Progenitor cell of endocrine pancreas (in vitro differentiated cells): ENCODE measurements around the gene PNMA8C. TPM values are rescaled to one million over a fixed set of nuclear protein-coding genes. Genes with fewer than 3 reads are reported as not detected.
"Not testable (repeated sequence)": the region's sequence is repeated elsewhere in the genome, so short reads cannot be mapped to it uniquely, and the experiment has no call there.

Experiments used
- DNase-seq: peaks from one replicate; pipeline ENCODE4 v3.0.0; 2021; ENCODE audit warnings: low spot score; ENCODE audit not compliant: unreplicated experiment
- H3K27ac Mint-ChIP-seq: 2 replicates; pipeline ENCODE4 v1.8.0; 2021; ENCODE audit warnings: mild to moderate bottlenecking, moderate library complexity, mixed read lengths
- H3K27me3 Mint-ChIP-seq: 2 replicates; pipeline ENCODE4 v1.8.0; 2021; ENCODE audit warnings: mixed read lengths
- H3K36me3 Mint-ChIP-seq: 2 replicates; pipeline ENCODE4 v1.8.0; 2022; ENCODE audit warnings: mixed read lengths; ENCODE audit not compliant: insufficient read depth
- H3K4me1 Mint-ChIP-seq: 2 replicates; pipeline ENCODE4 v1.8.0; 2021; ENCODE audit warnings: low read depth, mixed read lengths
- H3K4me3 Mint-ChIP-seq: 2 replicates; pipeline ENCODE4 v1.8.0; 2021; ENCODE audit warnings: low read depth, mild to moderate bottlenecking, moderate library complexity, mixed read lengths
- H3K9me3 Mint-ChIP-seq: 2 replicates; pipeline ENCODE4 v1.8.0; 2021; ENCODE audit warnings: low read depth, mixed read lengths
- total RNA-seq: library from RNA; stranded (reverse); gene quantifications from 2 replicates; pipeline ENCODE4 v1.2.1, GENCODE V29; 2021
- TF ChIP-seq, protein P1 (sequence below): fragments of 200-600 bp; sonication (generic); IDR thresholded peaks from one replicate; pipeline ENCODE4 v1.5.0; 2021; ENCODE audit warnings: antibody characterized with exemption, mild to moderate bottlenecking; ENCODE audit not compliant: unreplicated experiment

Gene PNMA8C
- total RNA-seq, 1 donor from 2014 or later: 0.19 TPM

DNA sequence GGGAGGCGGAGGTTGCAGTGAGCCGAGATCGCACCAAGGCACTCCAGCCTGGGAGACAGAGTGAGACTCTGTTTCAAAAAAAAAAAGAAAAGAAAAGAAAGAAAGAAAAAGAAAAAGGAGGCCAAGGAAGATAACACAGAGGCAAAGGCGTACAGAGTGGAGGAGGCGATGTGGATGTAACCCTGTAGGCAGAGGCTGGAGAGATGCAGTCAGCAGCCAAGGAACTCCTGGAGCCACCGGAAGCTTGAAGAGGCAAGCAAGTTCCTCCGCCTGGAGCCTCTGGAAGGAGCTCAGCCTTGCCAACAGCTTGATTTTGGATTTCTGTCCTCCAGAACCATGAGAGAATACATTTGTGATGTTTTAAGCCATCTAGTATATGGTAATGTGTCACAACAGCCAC, 8.7 kb downstream of the PNMA8C start:
- TF ChIP-seq, protein P1, sequence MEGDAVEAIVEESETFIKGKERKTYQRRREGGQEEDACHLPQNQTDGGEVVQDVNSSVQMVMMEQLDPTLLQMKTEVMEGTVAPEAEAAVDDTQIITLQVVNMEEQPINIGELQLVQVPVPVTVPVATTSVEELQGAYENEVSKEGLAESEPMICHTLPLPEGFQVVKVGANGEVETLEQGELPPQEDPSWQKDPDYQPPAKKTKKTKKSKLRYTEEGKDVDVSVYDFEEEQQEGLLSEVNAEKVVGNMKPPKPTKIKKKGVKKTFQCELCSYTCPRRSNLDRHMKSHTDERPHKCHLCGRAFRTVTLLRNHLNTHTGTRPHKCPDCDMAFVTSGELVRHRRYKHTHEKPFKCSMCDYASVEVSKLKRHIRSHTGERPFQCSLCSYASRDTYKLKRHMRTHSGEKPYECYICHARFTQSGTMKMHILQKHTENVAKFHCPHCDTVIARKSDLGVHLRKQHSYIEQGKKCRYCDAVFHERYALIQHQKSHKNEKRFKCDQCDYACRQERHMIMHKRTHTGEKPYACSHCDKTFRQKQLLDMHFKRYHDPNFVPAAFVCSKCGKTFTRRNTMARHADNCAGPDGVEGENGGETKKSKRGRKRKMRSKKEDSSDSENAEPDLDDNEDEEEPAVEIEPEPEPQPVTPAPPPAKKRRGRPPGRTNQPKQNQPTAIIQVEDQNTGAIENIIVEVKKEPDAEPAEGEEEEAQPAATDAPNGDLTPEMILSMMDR: no peak
- Mint-ChIP-seq H3K27me3 (no peaks in the 10 kb centered on the region), H3K4me3 (no peak overlapping the region), H3K27ac (no peak overlapping the region), H3K4me1 (peaks cover 10% of the 10 kb centered on the region), H3K9me3 (no peaks in the 10 kb centered on the region), H3K36me3 (no peaks in the 10 kb centered on the region)
- DNase-seq: no peak

DNA sequence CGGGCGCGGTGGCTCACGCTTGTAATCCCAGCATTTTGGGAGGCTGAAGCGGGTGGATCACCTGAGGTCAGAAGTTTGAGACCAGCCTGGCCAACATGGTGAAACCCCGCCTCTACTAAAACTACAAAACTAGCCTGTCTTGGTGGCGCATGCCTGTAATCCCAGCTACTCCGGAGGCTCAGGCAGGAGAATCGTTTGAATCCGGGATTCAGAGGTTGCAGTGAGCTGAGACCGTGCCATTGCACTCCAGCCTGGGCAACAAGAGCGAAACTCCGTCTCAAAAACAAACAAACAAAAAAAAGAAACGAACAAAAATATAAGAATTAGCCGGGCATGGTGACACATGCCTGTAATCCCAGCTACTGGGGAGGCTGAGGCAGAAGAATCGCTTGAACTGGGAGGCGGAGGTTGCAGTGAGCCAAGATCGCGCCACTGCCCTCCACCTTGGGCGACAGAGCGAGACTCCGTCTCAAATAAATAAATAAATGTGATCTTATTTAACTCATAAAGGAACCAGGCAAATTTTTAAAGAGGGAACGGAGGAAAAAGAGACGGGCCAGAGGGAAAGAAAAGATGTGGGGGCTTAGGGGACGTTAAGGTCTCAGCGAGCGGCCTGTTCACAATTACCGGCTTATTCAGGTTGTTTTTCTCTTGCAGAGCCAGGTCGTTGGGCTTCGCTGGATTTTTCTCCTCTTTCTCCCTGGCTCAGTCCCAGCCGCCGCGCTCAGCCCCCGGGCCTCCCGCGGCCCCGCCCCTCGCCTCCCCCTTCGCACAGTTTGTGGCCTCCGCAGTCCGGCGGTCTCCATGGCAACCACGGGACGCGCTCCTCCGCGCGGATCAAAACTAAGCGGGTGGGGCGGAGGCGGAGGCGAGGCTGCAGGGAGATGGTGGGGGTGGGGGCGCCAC, 12.7 kb downstream of the PNMA8C start:
- H3K36me3 Mint-ChIP-seq, H3K27me3 Mint-ChIP-seq, H3K9me3 Mint-ChIP-seq: not testable (repeated sequence)
- DNase-seq: peak; percentile 83
- H3K4me3 Mint-ChIP-seq: peak overlapping the region; percentile 71
- peaks cover 27% of the 10 kb centered on the region for H3K4me1 Mint-ChIP-seq
- H3K27ac Mint-ChIP-seq: peak overlapping the region; percentile 96

DNA sequence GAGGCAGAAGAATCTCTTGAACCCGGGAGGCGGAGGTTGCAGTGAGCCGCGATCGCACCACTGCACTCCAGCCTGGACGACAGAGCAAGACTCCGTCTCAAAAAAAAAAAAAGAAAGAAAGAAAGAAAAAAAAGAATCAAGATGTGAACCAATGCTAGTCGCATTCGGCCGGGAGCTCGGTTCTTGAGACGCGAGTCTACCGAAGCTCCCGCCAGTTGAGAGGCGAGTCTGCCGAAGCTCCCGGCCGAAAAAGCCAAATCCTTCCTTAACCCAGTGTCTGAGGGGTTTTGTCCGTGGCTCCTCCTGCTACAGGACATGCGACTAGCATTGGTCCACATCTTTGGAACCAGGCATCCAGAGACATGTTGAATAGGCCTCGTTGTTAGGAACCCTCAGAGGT, 13.8 kb downstream of the PNMA8C start:
- H3K27me3 Mint-ChIP-seq, DNase-seq, H3K9me3 Mint-ChIP-seq, H3K4me3 Mint-ChIP-seq, H3K36me3 Mint-ChIP-seq, H3K27ac Mint-ChIP-seq: not testable (repeated sequence)
- H3K4me1 Mint-ChIP-seq: peaks cover 32% of the 10 kb centered on the region

DNA sequence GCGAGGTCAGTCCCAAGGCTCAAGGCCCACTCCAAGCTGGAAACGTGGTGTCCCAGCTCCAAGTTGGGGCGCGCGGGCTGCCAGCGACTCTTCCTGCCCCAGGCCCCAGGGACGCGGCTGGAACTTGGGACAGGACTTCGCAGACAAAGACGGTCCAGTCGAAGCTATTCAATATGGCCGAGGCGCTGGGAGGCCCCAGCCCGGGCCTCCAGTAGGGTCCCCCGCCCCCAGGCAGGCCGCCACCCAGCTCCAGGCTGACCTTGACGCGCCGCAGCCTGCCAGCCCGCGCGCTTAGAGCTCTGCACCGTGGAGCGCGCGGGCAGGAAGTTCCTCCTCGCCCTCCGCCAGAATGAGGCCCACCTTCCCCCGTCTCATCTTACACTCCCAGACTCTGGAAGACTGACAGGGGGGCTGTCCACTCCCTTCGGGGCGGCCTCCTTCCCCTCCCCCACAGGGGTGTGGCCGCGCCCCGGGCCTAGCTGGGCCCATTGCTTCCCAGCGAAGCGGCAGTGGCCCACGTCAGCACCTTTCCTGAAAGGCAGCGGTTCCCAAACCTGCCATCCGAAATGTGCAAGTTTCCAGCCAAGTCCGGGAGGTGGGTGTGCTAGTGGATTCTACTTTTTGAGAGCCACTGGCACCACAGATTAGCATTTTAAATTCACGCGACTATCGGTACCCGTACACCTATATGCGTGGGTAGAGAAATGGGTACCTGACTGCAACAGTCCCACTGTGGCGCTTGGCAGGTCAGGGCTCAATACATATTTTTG, 15.3 kb downstream of the PNMA8C start, which contains the start of gene CCDC8:
Gene CCDC8, minus strand, starts transcription at position 303 of the 770 bp plus-strand sequence. CDS start 754 bp downstream, outside the sequence.
- Mint-ChIP-seq H3K36me3 (peaks cover 4% of the 10 kb centered on the region), H3K4me1 (peaks cover 36% of the 10 kb centered on the region), H3K27me3 (no peaks in the 10 kb centered on the region), H3K27ac (peak within 1 kb of the TSS; percentile 94), H3K9me3 (no peaks in the 10 kb centered on the region), H3K4me3 (peak within 1 kb of the TSS; percentile 91)
- DNase-seq: peak; percentile 85
- TF ChIP-seq, protein P1: no peak

DNA sequence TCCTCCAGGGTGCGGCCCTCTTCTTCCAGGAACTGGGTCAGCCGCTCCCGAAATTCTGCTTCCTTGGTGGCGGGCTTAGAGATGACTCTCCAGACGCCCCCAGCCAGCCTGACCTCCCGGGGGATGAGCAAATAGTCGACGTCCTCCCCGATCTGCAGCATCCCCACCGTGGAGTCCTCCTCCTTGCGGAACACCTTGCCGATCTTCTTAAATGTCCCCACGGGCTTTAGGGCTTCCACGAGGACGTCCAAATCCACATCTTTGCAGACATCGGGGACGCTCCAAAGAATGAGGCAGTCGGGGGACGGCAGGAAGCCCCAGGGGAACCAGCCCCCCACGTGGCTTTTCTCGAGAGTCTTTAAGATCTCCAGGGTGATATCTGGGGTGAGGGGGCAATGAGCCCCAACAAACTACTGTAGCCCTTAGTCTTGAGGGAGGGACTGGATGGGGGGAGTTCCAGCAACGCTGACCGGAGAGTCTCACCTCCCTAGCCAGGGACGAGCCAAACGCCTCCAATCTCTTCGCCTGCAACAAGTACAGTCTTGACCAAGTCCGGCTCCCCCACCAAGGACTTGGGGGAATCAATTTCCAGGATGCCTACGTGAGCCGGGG, 16.0 kb downstream of the PNMA8C start:
- H3K9me3 Mint-ChIP-seq: no peaks in the 10 kb centered on the region
- no peaks in the 10 kb centered on the region for H3K27me3 Mint-ChIP-seq
- DNase-seq: no peak
- peak overlapping the region; percentile 91 for H3K27ac Mint-ChIP-seq
- peaks cover 4% of the 10 kb centered on the region for H3K36me3 Mint-ChIP-seq
- H3K4me1 Mint-ChIP-seq: peaks cover 43% of the 10 kb centered on the region
- TF ChIP-seq, protein P1: no peak
- peak overlapping the region; percentile 91 for H3K4me3 Mint-ChIP-seq
